HG02870 (cell line): ENCODE results near the gene CPNE6.

Experiments
- ATAC-seq: cut with Tn5 transposase; IDR thresholded peaks from one replicate; pipeline ENCODE4 v1.9.1; 2021; ENCODE audit warnings: mild to moderate bottlenecking, moderate library complexity; ENCODE audit not compliant: unreplicated experiment

Gene CPNE6

DNA sequence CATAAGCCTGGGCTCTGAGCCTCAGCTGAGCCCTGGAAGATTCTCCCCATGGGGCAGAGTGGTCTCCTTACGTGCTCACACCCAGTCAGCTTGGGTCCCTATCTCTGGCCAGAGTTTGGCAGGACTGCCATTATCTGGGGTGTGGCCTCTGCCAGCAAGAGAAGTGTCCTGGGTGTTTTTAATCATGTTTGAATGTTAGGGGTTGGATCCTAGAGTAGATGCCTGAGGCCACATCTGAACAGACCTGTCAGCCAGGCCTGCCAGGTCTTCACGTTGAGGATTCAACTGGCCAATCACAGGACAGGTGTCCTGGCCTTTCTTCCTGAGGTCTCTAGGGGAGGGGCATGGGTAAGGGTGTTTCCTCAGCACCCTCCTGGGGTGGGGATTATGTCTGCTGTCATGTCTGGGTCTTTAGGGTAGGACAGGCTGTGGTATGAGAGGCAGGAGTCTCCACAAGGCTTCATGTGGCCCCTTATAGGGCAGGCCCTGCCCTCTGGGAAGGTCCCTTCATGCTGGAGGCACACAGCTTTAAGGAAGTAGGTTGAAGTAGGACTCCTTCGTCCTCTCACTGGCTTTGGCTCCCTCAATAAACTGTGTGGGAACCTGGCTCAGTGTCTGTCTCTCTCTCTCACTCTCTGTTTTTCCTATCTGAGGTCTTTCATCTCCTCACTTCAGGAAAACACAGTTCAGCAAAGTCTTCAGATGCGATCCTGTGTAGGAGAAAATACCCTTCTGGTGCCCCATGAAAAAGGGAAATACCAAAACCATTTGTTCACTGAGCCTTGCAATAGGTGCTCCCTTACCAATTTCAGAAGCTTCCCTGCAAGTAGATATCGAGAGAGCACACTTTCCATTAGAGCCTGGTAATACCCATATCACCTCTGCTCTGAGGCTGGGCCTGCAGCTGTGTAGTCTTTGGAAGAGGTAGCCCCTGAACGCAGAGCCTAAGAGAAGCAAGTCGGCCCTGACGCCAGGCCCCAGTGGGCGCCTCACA, 52.4 kb downstream of the CPNE6 start:
- ATAC-seq, result peak; percentile 63

- no peak for ATAC-seq
Observed at GRCh38 chr14:24126939-24127338, 55.6 kb downstream of the CPNE6 start.

DNA sequence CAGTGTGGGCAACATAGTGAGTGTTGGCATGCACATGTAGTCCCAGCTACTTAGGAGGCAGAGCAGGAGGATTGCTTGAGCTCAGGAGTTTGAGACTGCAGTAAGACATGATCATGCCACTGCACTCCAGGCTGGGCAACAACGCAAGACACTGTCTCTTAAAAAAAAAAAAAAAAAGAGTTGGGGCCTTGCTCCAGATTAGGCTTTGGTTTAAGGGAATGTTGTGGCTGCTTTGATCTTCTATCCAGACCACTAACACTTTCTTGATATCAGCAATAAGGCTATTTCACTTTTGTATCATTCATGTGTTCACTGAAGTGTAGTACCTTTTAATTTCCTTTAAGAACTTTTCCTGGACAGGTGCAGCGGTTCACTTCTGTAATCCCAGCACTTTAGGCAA, 56.3 kb downstream of the CPNE6 start:
- ATAC-seq, result no peak
